ENCODE data around the gene CCDC24. TPM values are rescaled to one million over a fixed set of nuclear protein-coding genes. Genes with fewer than 3 reads are reported as not detected.

The CCDC24 gene
- total and polyA plus RNA-seq, 2 of the 13 experiments (the other 11 are each of a cell fraction or from before 2014, with no cell fraction given): 1.4 to 2.9 TPM

DNA sequence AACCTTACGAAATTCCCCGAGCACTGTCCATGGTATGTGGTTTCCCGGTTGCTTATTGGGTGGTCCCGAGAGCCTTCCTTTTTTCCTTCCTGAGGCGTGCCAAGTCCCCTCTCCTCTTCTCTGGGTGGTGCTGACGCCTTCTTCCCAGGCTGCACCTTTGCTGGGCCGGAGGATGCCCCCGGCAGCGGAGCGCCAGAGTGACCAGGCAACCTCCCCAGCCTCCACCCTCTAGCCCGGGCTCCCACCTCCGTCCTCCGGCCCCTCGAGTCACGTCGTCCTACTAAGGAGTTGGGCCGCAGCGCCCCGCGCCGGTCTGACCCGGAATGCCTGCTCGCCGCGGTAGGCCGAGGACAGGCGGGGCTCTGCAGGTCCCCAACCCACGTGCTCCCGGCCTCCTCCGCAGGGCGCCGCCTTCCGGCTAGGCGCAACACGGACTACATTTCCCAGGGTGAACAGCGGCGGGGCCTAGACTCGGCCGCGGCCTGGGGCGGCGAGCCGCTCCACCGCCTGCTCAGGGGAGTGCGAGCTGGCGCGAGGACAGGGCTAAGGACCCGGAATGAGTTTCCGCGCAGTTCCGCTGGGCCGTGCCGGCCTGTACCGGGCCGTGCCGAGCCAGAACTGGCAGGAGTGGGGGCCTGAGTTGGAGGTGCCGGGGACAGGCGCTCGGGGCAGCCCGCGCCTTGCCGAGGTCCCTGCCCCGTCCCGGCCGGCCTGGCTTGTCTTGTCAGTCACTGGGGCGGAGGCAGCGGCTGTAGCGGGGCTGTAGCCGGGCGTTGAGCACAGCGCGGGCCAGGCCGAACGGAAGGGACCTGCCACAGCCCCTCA lies 45.0 kb upstream of the CCDC24 start, which contains the start of gene IPO13 (continued):
- TF ChIP-seq, protein P1, sequence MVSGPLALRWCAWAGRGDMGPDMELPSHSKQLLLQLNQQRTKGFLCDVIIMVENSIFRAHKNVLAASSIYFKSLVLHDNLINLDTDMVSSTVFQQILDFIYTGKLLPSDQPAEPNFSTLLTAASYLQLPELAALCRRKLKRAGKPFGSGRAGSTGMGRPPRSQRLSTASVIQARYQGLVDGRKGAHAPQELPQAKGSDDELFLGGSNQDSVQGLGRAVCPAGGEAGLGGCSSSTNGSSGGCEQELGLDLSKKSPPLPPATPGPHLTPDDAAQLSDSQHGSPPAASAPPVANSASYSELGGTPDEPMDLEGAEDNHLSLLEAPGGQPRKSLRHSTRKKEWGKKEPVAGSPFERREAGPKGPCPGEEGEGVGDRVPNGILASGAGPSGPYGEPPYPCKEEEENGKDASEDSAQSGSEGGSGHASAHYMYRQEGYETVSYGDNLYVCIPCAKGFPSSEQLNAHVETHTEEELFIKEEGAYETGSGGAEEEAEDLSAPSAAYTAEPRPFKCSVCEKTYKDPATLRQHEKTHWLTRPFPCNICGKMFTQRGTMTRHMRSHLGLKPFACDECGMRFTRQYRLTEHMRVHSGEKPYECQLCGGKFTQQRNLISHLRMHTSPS (CRISPR knock-in tag; IDR thresholded peaks at IDR 0.05; ENCODE audit: low read depth): peak; percentile 60
- TF ChIP-seq ZNF777 (CRISPR knock-in tag; IDR thresholded peaks at IDR 0.05) (no peak; the same call in 1 of the 2 replicates), POLR2AphosphoS2 (IDR thresholded peaks at IDR 0.05; ENCODE audit: low read depth, low read length) (no peak), PRPF4 (IDR thresholded peaks at IDR 0.05; ENCODE audit: low read depth, low read length, poor library complexity, severe bottlenecking) (no peak), STAG1 (CRISPR knock-in tag; IDR thresholded peaks at IDR 0.05) (peak; percentile 70), HMG20A (CRISPR knock-in tag; IDR thresholded peaks at IDR 0.05; ENCODE audit: borderline replicate concordance) (no peak), ZNF225 (CRISPR knock-in tag; IDR thresholded peaks at IDR 0.05) (peak; percentile 82), ZNF33B (CRISPR knock-in tag; IDR thresholded peaks at IDR 0.05) (peak; percentile 76; the same call in 1 of the 2 replicates), PCBP1 (IDR thresholded peaks at IDR 0.05; ENCODE audit: borderline replicate concordance, low read depth, low read length) (no peak), ETV6 (CRISPR knock-in tag; conservative IDR thresholded peaks at IDR 0.05) (peak; percentile 80; the same call in 1 of the 2 replicates), JDP2 (CRISPR knock-in tag; IDR thresholded peaks at IDR 0.05; ENCODE audit: borderline replicate concordance) (no peak; the same call in 1 of the 2 replicates), ASH2L (IDR thresholded peaks at IDR 0.05; ENCODE audit: insufficient read length, low read depth, low read length) (peak; percentile 89), ATF7-NPFF (CRISPR knock-in tag; IDR thresholded peaks at IDR 0.05; ENCODE audit: low read depth) (peak; percentile 93), ZBTB7A (CRISPR knock-in tag; IDR thresholded peaks at IDR 0.05) (0 out of 2 replicates have a peak, but pooled peaks have one; percentile 49), KDM2A (CRISPR knock-in tag; IDR thresholded peaks at IDR 0.05; ENCODE audit: borderline replicate concordance, low read depth) (peak; percentile 95), ZNF615 (CRISPR knock-in tag; IDR thresholded peaks at IDR 0.05; ENCODE audit: borderline replicate concordance) (no peak), ZNF33A (CRISPR knock-in tag; IDR thresholded peaks at IDR 0.05; ENCODE audit: borderline replicate concordance) (no peak), SMARCE1 (IDR thresholded peaks at IDR 0.05; ENCODE audit: borderline replicate concordance) (no peak), ZNF543 (CRISPR knock-in tag; IDR thresholded peaks at IDR 0.05) (peak; percentile 92)
- TF ChIP-seq, protein P2, sequence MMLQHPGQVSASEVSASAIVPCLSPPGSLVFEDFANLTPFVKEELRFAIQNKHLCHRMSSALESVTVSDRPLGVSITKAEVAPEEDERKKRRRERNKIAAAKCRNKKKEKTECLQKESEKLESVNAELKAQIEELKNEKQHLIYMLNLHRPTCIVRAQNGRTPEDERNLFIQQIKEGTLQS (CRISPR knock-in tag; IDR thresholded peaks at IDR 0.05): no peak
- TF ChIP-seq, protein P3, sequence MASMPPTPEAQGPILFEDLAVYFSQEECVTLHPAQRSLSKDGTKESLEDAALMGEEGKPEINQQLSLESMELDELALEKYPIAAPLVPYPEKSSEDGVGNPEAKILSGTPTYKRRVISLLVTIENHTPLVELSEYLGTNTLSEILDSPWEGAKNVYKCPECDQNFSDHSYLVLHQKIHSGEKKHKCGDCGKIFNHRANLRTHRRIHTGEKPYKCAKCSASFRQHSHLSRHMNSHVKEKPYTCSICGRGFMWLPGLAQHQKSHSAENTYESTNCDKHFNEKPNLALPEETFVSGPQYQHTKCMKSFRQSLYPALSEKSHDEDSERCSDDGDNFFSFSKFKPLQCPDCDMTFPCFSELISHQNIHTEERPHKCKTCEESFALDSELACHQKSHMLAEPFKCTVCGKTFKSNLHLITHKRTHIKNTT (CRISPR knock-in tag; IDR thresholded peaks at IDR 0.05): no peak
- TF ChIP-seq, protein P4, sequence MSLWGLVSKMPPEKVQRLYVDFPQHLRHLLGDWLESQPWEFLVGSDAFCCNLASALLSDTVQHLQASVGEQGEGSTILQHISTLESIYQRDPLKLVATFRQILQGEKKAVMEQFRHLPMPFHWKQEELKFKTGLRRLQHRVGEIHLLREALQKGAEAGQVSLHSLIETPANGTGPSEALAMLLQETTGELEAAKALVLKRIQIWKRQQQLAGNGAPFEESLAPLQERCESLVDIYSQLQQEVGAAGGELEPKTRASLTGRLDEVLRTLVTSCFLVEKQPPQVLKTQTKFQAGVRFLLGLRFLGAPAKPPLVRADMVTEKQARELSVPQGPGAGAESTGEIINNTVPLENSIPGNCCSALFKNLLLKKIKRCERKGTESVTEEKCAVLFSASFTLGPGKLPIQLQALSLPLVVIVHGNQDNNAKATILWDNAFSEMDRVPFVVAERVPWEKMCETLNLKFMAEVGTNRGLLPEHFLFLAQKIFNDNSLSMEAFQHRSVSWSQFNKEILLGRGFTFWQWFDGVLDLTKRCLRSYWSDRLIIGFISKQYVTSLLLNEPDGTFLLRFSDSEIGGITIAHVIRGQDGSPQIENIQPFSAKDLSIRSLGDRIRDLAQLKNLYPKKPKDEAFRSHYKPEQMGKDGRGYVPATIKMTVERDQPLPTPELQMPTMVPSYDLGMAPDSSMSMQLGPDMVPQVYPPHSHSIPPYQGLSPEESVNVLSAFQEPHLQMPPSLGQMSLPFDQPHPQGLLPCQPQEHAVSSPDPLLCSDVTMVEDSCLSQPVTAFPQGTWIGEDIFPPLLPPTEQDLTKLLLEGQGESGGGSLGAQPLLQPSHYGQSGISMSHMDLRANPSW (CRISPR knock-in tag; IDR thresholded peaks at IDR 0.05; ENCODE audit: borderline replicate concordance): peak; percentile 91; the same call in 1 of the 2 replicates
- TF ChIP-seq, protein P5, sequence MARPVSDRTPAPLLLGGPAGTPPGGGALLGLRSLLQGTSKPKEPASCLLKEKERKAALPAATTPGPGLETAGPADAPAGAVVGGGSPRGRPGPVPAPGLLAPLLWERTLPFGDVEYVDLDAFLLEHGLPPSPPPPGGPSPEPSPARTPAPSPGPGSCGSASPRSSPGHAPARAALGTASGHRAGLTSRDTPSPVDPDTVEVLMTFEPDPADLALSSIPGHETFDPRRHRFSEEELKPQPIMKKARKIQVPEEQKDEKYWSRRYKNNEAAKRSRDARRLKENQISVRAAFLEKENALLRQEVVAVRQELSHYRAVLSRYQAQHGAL (CRISPR knock-in tag; IDR thresholded peaks at IDR 0.05; ENCODE audit: not compliant biosample characterization): no peak

Measured in HepG2 (cell line).